ENCODE measurements around the gene RPS28.

GRCh38 chr19:8352134-8352827, 31.0 kb downstream of the RPS28 start:
- no peak for TF ChIP-seq POLR2A (IDR thresholded peaks at IDR 0.05)
- no peak for TF ChIP-seq CTCF (IDR thresholded peaks at IDR 0.05)
